NB4 (cell line): Measurements from ENCODE around the gene YKT6.

Experiments used
- CTCF ChIP-seq: IDR thresholded peaks from one replicate; pipeline ENCODE4 v1.5.1; 2012; ENCODE audit warnings: low read depth, low read length
- MYC ChIP-seq: IDR thresholded peaks from 2 replicates; pipeline ENCODE4 v1.6.1; 2011; ENCODE audit warnings: low read depth, low read length
- POLR2A ChIP-seq: IDR thresholded peaks from 2 replicates; pipeline ENCODE4 v1.6.1; 2011; ENCODE audit warnings: mild to moderate bottlenecking; ENCODE audit not compliant: insufficient read length; ENCODE audit errors: extremely low read depth

- TF ChIP-seq CTCF, result no peak
- no peak for TF ChIP-seq POLR2A
- no peak for TF ChIP-seq MYC
These were observed 21.3 kb downstream of the YKT6 start for GRCh38 chr7:44222074-44222473.
